GM21390 (cell line): ENCODE data around the gene DISC1.

Experiments used
- ATAC-seq: cut with Tn5 transposase; IDR thresholded peaks from one replicate; pipeline ENCODE4 v1.9.1; 2021; ENCODE audit not compliant: unreplicated experiment

The DISC1 gene

GRCh38 chr1:231972111-231972445 is 345.5 kb downstream of the DISC1 start:
- no peak for ATAC-seq

- no peak for ATAC-seq
Measured at GRCh38 chr1:231973830-231974229, 347.2 kb downstream of the DISC1 start.

- ATAC-seq = no peak
Measured at GRCh38 chr1:231976231-231976630, 349.6 kb downstream of the DISC1 start.

- no peak for ATAC-seq
Measured at GRCh38 chr1:231981675-231982074, 355.1 kb downstream of the DISC1 start.

- no peak for ATAC-seq
Measured at GRCh38 chr1:231982871-231983587, 356.4 kb downstream of the DISC1 start.

GRCh38 chr1:231983588-231984193 is 357.1 kb downstream of the DISC1 start:
- ATAC-seq = no peak

GRCh38 chr1:231985296-231986023 is 358.9 kb downstream of the DISC1 start:
- no peak for ATAC-seq

- no peak for ATAC-seq
Measured at GRCh38 chr1:231986631-231987336, 360.2 kb downstream of the DISC1 start.

GRCh38 chr1:231990388-231990787 is 363.8 kb downstream of the DISC1 start:
- ATAC-seq = no peak

- ATAC-seq = no peak
Measured at GRCh38 chr1:231991231-231991630, 364.6 kb downstream of the DISC1 start.

- no peak for ATAC-seq
Measured at GRCh38 chr1:231993968-231994455, 367.4 kb downstream of the DISC1 start.

GRCh38 chr1:231998791-231999190 is 372.2 kb downstream of the DISC1 start:
- no peak for ATAC-seq

GRCh38 chr1:232005300-232005699 is 378.7 kb downstream of the DISC1 start:
- no peak for ATAC-seq

- ATAC-seq = no peak
Measured at GRCh38 chr1:232009741-232010140, 383.2 kb downstream of the DISC1 start.

GRCh38 chr1:232011961-232012360 is 385.4 kb downstream of the DISC1 start:
- ATAC-seq = no peak

GRCh38 chr1:232012773-232013386 is 386.3 kb downstream of the DISC1 start:
- no peak for ATAC-seq

- no peak for ATAC-seq
Measured at GRCh38 chr1:232014941-232015340, 388.4 kb downstream of the DISC1 start.

GRCh38 chr1:232016616-232017015 is 390.0 kb downstream of the DISC1 start:
- ATAC-seq = no peak

GRCh38 chr1:232017057-232017456 is 390.5 kb downstream of the DISC1 start:
- no peak for ATAC-seq

GRCh38 chr1:232017759-232018158 is 391.2 kb downstream of the DISC1 start:
- ATAC-seq = no peak
